IPS-15b (cell line): ENCODE data around the gene FLII.
A peak's percentile ranks its signal among the peaks of the same experiment; 100 is the strongest.

Source experiments
- H3K27me3 ChIP-seq: one replicate; pipeline ENCODE4 v1.6.1; 2013; ENCODE audit warnings: low read length; ENCODE audit not compliant: control insufficient read depth, insufficient read depth
- H3K36me3 ChIP-seq: one replicate; pipeline ENCODE4 v1.6.1; 2013; ENCODE audit warnings: low read length; ENCODE audit not compliant: control insufficient read depth, insufficient read depth
- H3K4me1 ChIP-seq: one replicate; pipeline ENCODE4 v1.6.1; 2013; ENCODE audit warnings: mild to moderate bottlenecking, low read length; ENCODE audit not compliant: control insufficient read depth, insufficient read depth
- H3K4me3 ChIP-seq: one replicate; pipeline ENCODE4 v1.5.1; 2013; ENCODE audit warnings: low read depth, low read length
- H3K9ac ChIP-seq: one replicate; pipeline ENCODE4 v1.6.1; 2013; ENCODE audit warnings: low read depth, mild to moderate bottlenecking, low read length
- H3K9me3 ChIP-seq: one replicate; pipeline ENCODE4 v1.6.1; 2013; ENCODE audit warnings: mild to moderate bottlenecking, low read length; ENCODE audit not compliant: control insufficient read depth, insufficient read depth

The FLII gene

GRCh38 chr17:18248811-18249210 is 9.7 kb downstream of the FLII start:
- no peaks in the 10 kb centered on the region for H3K27me3 ChIP-seq
- H3K9me3 ChIP-seq, result no peaks in the 10 kb centered on the region
- no peak overlapping the region for H3K9ac ChIP-seq
- no peak overlapping the region for H3K4me3 ChIP-seq
- peaks cover 8% of the 10 kb centered on the region for H3K4me1 ChIP-seq
- H3K36me3 ChIP-seq, result peaks cover 72% of the 10 kb centered on the region

GRCh38 chr17:18248300-18248731 is 10.2 kb downstream of the FLII start:
- peaks cover 8% of the 10 kb centered on the region for H3K4me1 ChIP-seq
- H3K9ac ChIP-seq, result no peak overlapping the region
- no peaks in the 10 kb centered on the region for H3K9me3 ChIP-seq
- H3K27me3 ChIP-seq, result no peaks in the 10 kb centered on the region
- peaks cover 72% of the 10 kb centered on the region for H3K36me3 ChIP-seq
- no peak overlapping the region for H3K4me3 ChIP-seq

- H3K9me3 ChIP-seq, result no peaks in the 10 kb centered on the region
- H3K4me3 ChIP-seq, result no peak overlapping the region
- peak overlapping the region; percentile 37 for H3K9ac ChIP-seq
- no peaks in the 10 kb centered on the region for H3K27me3 ChIP-seq
- H3K4me1 ChIP-seq, result peaks cover 8% of the 10 kb centered on the region
- H3K36me3 ChIP-seq, result peaks cover 68% of the 10 kb centered on the region
Observed at GRCh38 chr17:18247613-18248001, 10.9 kb downstream of the FLII start.

- Histone ChIP-seq H3K27me3 (no peaks in the 10 kb centered on the region), H3K9ac (no peak overlapping the region), H3K4me3 (peak overlapping the region; percentile 69), H3K9me3 (no peaks in the 10 kb centered on the region), H3K4me1 (peaks cover 8% of the 10 kb centered on the region), H3K36me3 (peaks cover 68% of the 10 kb centered on the region)
Observed at GRCh38 chr17:18246880-18247612, 11.5 kb downstream of the FLII start.

GRCh38 chr17:18246109-18246725 is 12.3 kb downstream of the FLII start:
- Histone ChIP-seq H3K4me1 (peaks cover 8% of the 10 kb centered on the region), H3K9ac (peak overlapping the region; percentile 37), H3K9me3 (no peaks in the 10 kb centered on the region), H3K4me3 (peak overlapping the region; percentile 55), H3K27me3 (no peaks in the 10 kb centered on the region), H3K36me3 (peaks cover 69% of the 10 kb centered on the region)

- H3K4me3 ChIP-seq, result no peak overlapping the region
- H3K9me3 ChIP-seq, result no peaks in the 10 kb centered on the region
- H3K4me1 ChIP-seq, result peaks cover 8% of the 10 kb centered on the region
- no peaks in the 10 kb centered on the region for H3K27me3 ChIP-seq
- H3K36me3 ChIP-seq, result peaks cover 67% of the 10 kb centered on the region
- H3K9ac ChIP-seq, result no peak overlapping the region
Observed at GRCh38 chr17:18245038-18245776, 13.3 kb downstream of the FLII start.

GRCh38 chr17:18241229-18241871 is 17.2 kb downstream of the FLII start:
- no peaks in the 10 kb centered on the region for H3K4me1 ChIP-seq
- H3K36me3 ChIP-seq, result peaks cover 75% of the 10 kb centered on the region
- H3K9ac ChIP-seq, result no peak overlapping the region
- no peaks in the 10 kb centered on the region for H3K9me3 ChIP-seq
- H3K4me3 ChIP-seq, result no peak overlapping the region
- H3K27me3 ChIP-seq, result no peaks in the 10 kb centered on the region

- Histone ChIP-seq H3K9ac (no peak overlapping the region), H3K36me3 (peaks cover 75% of the 10 kb centered on the region), H3K4me3 (no peak overlapping the region), H3K4me1 (no peaks in the 10 kb centered on the region), H3K9me3 (no peaks in the 10 kb centered on the region), H3K27me3 (no peaks in the 10 kb centered on the region)
Observed at GRCh38 chr17:18240449-18240848, 18.1 kb downstream of the FLII start.

- Histone ChIP-seq H3K4me3 (no peak overlapping the region), H3K36me3 (peaks cover 82% of the 10 kb centered on the region), H3K9me3 (no peaks in the 10 kb centered on the region), H3K9ac (no peak overlapping the region), H3K4me1 (no peaks in the 10 kb centered on the region), H3K27me3 (no peaks in the 10 kb centered on the region)
Observed at GRCh38 chr17:18238299-18238698, 20.2 kb downstream of the FLII start.

GRCh38 chr17:18237461-18237860 is 21.1 kb downstream of the FLII start:
- Histone ChIP-seq H3K4me1 (no peaks in the 10 kb centered on the region), H3K4me3 (no peak overlapping the region), H3K9me3 (no peaks in the 10 kb centered on the region), H3K36me3 (peaks cover 83% of the 10 kb centered on the region), H3K27me3 (no peaks in the 10 kb centered on the region), H3K9ac (no peak overlapping the region)

- Histone ChIP-seq H3K27me3 (no peaks in the 10 kb centered on the region), H3K36me3 (peaks cover 81% of the 10 kb centered on the region), H3K9ac (no peak overlapping the region), H3K4me3 (no peak overlapping the region), H3K9me3 (no peaks in the 10 kb centered on the region), H3K4me1 (no peaks in the 10 kb centered on the region)
Observed at GRCh38 chr17:18236494-18236893, 22.0 kb downstream of the FLII start.
